GM19452 (cell line): Measurements from ENCODE around the gene LDB3.

Experiments
- ATAC-seq: cut with Tn5 transposase; IDR thresholded peaks from one replicate; pipeline ENCODE4 v1.9.1; 2021; ENCODE audit not compliant: unreplicated experiment

LDB3 gene

DNA sequence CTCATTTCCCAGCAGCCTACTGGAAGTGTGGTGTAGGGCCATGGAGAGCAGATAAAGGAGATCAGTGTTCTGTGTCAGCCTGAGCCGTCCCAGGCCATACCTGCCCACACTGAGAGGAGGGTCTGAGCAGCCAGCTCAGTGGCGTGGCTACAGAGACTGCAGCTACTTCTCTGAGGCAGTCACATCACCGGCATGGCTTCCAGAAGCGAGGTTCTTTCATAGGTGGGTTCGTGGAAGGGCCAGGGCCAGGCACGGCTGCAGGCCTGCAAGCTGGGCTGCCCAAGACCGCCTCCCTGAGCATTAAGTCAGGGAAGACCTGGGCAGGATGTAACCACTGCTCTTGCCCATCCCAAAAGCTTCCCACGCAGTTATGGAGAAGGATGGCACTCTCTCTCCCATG, 34.9 kb downstream of the LDB3 start:
- ATAC-seq = no peak

DNA sequence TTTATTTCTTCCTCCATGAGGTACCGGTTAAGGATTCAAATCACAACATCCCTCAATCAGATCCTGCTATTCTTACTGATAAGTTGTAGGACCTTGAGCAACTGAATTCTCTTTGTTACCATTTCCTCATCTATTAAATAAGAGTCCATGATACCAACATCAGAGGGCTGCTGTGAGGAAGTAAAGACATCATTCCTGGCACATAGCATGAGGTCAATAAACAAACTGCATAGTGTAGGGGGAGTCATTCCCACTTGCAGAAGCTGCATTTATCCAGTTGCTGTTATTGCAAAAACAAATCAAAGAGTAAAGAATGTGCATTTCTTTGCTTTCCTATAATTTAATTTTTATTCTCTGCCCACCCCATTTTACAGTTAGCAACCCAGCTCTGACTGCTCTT, 36.8 kb downstream of the LDB3 start:
- ATAC-seq = no peak

DNA sequence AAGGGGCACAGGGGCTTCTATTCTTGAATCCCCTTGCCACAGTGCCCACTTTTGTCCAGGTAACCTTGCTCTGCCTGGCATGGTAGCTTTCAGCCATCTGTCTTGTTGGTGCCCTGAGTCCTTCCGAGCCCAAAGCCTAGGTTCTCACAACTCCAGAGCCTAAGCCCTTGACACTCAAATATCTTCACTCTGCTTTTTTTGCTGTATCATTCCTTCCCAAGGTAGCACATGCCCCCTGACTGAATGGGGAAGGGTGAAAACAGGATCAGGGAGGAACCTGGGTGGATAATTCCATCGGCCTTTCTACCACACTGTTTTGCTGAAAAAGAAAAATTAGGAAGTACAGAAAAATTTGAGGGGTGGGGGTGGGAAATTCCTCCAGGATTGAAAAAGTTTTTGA, 37.6 kb downstream of the LDB3 start:
- ATAC-seq = no peak

DNA sequence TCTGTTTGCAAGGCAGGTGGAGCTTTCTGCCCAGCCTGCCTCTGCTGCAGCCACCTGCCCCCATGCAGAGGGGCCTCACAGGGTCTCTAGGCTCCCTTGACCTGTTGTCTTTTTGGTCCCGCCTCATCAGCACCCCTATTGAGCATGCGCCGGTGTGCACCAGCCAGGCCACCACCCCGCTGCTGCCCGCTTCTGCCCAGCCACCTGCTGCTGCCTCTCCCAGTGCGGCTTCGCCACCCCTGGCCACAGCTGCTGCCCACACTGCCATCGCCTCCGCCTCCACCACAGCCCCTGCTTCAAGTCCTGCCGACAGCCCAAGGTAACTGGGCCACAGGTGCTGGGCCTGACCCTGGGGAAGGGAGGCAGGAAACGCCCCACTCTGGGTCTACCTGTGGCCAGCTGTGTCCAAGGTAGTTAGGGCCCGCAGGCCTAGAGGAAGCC, 38.1 kb downstream of the LDB3 start:
- no peak for ATAC-seq

DNA sequence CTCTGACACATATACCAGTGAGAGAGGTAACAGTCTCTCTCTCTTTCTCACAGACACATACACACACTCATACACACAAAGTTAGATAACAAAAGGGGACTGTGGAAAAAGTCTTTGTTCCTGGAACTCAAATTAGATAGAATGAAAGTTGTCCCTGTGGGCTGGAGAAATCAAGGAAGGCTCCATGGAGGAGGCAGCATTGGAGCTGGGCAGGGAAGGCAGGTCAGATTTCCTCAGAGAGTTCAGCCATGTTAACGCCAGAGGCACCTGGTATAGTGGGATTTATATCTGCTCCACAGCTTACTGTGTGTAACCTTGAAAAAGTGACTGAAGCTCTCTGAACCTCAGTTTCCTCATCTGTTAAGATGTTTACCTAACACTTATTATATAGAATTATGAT, 38.7 kb downstream of the LDB3 start:
- ATAC-seq = no peak

DNA sequence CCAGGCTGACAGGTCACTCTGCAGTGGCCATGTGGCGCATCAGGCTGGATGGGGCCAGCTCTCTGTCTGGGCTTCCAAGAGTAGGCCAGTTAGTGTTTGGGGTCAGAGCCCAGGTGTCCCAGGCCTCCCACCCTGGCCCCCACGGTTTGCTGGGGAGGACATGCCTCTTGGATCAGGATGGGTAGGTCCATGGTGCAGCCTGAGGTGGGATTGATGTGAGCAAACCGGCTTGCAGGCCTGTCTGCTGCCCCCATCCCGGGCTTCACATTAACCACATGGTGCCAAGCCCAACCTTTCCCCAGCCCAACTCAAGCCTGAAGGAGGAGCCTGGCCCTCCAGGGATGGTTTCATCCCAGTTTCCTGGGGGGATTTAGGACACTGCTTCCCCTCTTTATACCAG, 39.2 kb downstream of the LDB3 start:
- ATAC-seq = no peak

DNA sequence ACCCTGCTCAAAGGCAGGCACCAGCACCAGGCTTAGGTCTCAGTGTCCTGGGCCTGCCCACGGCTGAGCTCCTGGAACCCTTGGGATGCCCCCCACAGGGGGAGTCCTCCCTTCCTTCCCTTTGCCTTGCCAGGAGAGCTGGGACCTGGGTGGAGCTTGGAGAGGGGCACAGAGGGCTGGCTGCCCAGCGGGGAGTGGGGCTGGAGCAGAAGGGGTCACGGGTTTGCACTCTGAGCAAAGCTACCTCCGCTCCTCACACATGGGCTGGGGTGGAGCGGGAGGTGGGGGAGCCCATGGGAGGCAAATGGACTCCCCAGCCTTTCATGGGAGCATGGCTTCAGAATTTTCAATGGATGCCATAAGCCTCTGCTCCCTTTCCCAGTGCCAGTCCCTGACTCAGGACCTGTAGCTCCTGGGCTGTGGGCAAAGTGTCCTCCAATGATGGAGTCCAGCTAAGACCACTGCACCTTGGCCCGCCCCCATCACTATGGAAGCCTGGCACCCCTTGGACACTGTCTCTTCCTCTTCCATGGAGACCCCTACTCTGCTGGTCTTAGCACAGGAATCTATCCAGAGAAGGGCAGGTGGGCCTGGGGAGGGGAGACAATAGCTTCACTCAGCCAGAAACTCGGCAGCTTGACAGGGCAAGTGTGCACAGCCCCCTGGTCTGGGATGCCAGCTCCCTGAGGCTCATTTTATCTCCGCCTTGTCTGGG, 39.9 kb downstream of the LDB3 start:
- no peak for ATAC-seq

DNA sequence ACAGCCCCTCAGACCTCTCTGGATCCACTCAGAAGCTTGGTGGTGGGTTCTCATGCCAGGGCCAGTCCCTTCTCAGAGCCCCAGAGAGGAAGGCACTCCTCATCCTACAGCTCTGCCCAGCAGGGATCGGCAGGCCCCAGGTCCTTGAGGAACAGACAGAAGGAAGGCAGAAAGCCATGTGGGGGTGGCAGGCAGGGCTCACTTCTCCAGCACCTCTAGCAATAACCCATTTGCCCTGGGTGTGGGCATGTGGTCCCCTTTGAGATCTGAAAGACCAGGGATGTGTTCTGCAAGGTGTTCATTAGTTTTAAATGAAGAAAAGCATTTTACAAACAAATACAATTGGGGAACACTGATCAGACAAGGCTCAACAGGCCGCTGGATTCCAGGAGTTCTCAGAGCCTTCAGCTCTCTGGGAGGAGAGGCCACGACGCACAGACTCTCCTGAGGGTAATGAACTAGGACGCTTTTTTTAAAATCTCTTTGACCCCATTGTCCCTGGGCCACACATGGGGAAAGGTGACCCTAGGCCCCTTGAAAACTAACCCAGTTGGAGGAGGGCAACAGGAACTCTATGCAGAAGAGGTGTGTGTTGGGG, 40.6 kb downstream of the LDB3 start:
- ATAC-seq = no peak

DNA sequence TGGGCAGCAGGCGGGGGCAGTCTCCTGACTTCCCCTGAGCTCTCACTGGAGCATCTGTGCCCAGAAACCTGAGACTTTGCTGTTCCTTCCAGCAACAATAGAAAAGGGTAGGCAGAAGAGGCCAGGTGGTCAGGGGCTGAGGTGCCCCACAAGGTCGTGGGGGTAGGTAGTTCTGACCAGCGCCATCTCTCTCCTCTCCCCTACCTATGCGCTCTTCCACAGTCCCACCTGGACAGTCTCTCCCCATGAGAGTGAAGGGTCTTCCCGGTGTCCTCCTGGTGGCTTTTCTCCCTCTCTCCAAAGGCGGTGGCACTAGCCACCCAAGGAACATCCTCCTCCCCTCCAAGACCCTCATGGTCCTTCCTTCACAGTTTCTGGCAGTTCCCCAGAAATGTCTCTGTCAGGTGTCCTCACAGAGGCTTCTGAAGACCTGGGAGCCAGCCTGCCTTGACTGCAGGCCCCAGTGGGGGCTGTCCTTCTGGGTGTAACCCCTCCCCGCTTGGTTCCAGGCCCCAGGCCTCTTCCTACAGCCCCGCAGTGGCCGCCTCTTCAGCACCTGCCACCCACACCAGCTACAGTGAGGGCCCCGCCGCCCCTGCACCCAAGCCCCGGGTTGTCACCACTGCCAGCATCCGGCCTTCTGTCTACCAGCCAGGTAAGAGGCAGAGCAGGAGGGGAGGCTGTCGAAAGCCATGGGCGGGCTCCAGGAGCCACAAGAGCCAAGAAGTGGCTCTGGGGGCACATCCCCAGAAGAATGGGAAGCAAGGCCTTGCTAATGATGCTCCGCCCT, 41.3 kb downstream of the LDB3 start:
- no peak for ATAC-seq

DNA sequence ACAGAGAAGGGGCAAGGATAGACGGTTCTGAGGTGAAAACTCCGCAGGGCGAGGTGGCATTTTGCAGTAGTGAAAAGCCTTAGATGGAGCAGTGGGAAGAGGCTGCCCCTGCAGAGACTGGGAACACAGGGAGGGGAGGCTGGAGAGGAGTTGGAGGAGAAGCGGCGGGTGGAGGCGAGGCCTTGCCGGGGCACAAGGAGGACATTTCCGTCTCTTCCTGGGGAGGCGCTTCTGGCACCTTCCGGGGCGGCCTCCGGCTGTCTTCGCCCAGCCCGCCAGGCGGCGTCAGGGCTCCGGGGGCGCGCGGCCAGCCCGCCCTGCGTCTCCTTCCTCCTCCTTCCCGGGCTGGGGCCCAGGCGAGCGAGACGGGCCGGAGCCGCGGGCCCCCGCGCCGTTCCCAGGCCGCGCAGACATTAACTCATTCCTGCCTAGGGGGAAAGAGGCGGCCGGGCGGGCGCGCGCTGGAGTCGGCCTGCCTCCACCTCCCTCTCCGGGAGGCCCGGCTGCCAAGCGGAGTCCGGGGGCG, 42.7 kb downstream of the LDB3 start:
- ATAC-seq = peak; percentile 87

DNA sequence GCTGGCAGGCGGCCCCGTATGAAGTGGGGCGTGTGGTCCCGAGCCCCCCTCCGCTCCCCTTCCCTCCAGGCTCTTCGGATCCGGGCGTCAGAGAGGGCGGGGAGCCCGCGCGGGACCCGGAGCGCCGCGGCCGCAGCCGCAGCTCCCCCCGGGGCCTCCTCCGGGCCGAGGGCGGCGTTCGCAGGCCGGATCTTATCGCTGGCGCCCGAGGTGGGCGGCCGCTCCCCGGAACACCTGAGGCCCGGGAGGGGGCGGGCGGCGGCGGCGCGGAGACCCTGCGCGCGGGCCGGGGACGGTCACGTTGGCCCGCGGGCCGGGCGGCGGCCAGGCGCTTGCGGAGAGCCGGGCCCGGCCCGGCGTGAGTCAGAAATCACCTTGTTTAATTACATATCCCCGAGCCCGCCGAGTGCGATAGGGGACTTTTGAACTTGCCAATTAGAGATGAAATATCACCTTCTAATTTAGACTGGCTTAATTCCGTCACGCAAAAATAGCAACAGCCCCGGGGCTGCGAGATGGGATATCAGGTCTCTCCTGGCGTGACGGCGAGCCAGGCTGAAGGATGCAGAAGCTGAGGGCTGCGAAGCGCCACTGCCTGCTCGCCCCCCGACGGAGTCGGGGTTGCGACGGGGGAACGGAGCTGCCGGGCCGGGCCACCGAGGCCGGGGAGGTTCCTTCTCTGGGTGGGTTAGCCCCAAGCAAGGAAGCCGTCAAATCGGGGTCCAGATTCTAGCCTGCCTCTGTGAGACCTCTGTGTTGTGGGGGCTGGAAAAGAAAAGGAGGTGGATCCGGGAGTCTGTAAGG, 43.4 kb downstream of the LDB3 start:
- ATAC-seq = peak; percentile 51

DNA sequence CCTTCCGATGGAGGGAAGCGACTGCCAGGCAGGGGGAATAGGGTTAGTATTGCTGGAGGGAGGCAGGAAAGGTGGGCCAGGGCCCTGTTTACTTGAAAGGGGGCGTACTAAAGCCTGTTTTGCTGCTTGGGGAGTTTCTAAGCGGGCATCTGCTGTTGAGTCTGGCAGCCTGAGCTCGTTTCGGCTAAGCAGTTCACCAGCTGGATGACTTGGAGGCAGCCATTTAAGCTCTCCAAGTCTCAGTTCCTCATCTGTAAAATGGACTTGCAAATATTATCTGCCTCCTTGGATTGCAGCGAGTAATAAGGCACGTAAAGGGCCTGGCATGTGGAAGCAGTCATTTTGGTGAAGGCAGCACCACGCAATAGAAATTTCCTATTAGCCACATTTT, 44.0 kb downstream of the LDB3 start:
- peak; percentile 24 for ATAC-seq

DNA sequence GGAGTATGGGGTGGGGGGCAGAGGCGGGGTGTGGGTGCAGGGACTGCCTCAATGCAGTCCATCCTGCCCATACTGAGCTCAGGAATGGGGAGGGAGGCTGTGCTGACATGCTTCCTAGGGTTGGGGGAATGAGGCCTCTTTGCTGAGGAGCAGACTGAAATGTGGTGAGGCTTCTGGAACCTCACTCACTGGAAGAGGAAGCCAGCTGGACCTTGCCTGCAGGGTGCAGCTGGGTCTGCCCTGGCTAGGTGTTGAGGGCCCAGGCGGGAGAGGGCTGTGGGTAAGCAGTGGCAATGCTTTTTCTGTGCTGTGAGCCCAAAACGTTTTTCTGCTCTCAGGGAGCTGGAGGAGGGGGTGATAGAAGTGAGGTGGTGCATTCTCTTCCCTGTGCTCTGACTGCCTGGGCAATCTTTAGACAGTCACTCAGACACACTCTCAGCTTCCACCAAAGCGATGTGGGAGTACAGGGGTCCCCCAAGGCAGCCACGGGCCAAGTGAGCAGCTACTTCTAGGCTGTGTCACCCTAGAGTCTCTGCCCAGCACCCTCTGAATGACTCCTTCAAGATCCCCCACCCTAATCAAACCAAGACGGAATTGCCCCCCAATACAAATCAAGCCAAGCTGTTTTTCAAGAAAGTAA, 47.0 kb downstream of the LDB3 start:
- ATAC-seq = no peak

DNA sequence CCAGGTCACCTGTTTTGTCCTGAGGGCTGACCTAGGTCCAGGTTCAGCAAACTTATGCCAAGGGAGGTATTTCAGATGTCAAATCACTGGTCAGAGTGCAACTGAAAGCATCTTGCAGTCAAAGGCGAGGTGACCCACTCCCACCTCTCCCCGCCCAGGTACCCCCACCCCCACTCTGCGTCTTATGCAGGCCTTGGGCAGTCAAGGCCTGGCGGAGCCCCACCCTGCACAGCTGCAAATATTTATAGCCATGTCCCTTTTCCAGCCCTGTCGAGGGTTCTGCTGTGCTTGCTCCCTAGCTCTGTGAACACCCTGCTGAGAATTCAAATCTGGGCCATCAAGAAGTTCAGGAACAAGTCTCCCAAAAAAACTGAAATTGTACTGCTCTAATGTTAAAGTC, 47.5 kb downstream of the LDB3 start:
- no peak for ATAC-seq

DNA sequence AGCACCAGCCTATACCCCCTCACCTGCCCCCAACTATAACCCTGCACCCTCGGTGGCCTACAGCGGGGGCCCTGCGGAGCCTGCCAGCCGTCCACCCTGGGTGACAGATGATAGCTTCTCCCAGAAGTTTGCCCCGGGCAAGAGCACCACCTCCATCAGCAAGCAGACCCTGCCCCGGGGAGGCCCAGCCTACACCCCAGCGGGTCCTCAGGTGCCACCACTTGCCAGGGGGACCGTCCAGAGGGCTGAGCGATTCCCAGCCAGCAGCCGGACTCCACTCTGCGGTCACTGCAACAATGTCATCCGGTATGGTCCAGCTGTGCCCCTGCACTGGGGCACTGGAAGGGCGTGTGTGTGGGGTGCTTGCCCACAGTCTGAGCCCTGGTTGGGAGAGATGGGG, 48.2 kb downstream of the LDB3 start:
- no peak for ATAC-seq

DNA sequence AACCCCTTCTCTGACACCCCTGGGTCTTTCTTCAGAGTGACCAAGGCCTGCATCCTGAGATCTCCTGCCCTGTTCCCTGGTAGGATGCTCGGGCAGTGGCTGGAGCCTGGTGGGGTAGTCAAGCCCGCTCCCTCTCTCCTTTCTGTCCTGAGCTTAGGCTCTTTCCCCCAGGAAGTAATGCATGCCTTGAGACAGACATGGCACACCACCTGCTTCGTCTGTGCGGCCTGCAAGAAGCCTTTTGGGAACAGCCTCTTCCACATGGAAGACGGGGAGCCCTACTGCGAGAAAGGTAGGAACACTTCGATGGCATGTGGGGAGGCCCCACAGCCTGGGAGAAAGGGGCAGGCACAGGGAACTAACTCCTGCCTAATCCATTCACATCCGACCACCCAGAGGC, 50.2 kb downstream of the LDB3 start:
- ATAC-seq = no peak

DNA sequence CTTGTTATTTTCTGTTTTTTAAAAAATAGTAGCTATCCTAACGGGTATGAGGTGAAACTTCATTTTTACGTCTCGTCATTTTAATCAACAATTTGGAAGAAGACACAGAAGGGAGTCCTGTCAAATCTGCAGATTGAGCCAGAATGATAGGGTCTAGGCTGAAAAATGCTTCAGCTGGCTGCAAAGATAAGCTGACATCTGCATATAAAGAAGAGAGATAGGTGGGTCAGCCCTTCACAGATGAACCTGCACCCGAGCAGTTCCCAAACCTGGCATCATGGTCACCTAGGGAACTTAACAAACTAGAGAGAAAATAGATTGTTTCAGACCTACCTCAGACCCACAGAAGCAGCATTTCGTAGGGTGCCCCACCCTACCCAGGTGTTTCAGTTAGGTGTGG, 52.9 kb downstream of the LDB3 start:
- ATAC-seq = no peak

DNA sequence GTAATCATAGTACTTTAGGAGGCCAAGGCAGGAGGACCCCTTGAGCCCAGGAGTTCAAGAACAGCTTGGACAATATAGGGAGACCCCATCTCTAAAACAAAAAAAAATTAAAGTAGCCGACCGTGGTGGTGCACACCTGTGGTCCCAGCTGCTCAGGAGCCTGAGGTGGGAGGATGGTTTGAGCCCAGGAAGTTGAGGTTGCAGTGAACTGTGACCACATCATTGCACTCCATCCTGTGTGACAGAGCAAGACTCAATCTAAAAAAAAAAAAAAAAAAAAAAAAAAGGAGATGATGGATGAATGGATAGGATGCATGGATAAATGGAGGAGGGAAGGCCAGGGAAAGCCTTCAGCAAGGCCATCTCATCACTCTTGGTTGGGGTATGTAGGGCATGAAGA, 54.7 kb downstream of the LDB3 start:
- ATAC-seq = no peak

DNA sequence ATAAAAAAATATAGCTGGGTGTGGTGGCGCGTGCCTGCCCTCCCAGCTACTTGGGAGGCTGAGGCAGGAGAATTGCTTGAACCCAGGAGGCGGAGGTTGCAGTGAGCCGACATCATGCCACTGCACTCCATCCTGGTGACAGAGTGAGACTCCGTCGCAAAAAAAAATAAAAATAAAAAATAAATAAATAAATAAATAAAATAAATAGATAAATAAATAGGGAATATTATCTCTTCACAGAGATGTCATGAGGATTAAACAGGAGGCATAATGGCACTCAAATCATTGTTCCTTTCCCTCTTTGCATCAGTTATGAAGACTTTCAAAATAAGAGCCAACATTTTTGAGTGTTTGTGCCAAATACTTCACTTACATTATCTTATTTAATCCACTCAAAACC, 56.1 kb downstream of the LDB3 start:
- no peak for ATAC-seq

DNA sequence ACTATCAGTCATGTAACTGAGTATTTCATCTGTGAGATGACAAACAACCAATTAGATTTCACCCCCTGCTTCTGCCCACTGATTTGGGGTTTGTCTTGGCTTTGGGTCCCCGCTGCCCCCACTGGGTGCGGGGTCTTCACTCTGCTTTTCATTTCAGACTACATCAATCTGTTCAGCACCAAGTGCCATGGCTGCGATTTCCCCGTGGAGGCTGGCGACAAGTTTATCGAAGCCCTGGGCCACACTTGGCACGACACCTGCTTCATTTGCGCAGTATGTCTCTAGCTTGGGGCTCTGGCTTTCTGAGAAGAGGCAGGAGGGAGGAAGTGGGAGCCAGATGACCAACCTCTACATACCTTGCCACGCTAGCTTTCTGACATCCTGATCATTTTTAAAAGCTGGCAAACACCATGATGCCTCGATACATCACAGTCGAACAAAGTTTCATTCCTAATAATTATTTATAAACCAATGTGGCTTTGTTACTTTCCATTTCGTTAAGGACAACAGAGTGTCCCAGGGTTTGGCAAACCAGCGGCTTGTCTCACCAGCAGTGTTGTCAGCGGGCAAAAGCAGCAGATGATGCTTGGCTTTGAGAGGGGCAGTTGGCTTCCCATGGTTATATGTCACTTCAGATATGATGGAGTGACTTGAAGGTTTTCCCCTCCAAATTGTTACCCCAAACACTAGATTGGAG, 57.8 kb downstream of the LDB3 start:
- ATAC-seq = no peak
